ENCODE data around the gene ST6GALNAC1.

ST6GALNAC1 gene

GRCh38 chr17:76674600-76674999, 31.0 kb upstream of the ST6GALNAC1 start:
- DNase-seq (ENCODE audit: low spot score), result no peak

GRCh38 chr17:76673729-76674128, 30.2 kb upstream of the ST6GALNAC1 start:
- DNase-seq (ENCODE audit: low spot score), result no peak

- DNase-seq (ENCODE audit: low spot score), result no peak
Observed at GRCh38 chr17:76672892-76673291, 29.3 kb upstream of the ST6GALNAC1 start.

GRCh38 chr17:76672270-76672851, 28.8 kb upstream of the ST6GALNAC1 start:
- DNase-seq (ENCODE audit: low spot score), result no peak

GRCh38 chr17:76671912-76672262, 28.3 kb upstream of the ST6GALNAC1 start:
- DNase-seq (ENCODE audit: low spot score), result no peak

- DNase-seq (ENCODE audit: low spot score), result peak; percentile 100
Observed at GRCh38 chr17:76671123-76671911, 27.8 kb upstream of the ST6GALNAC1 start.

GRCh38 chr17:76670718-76671122, 27.2 kb upstream of the ST6GALNAC1 start:
- no peak for DNase-seq (ENCODE audit: low spot score)

- DNase-seq (ENCODE audit: low spot score), result no peak
Observed at GRCh38 chr17:76670020-76670717, 26.6 kb upstream of the ST6GALNAC1 start.

- DNase-seq (ENCODE audit: low spot score), result no peak
Observed at GRCh38 chr17:76667786-76668453, 24.4 kb upstream of the ST6GALNAC1 start.

GRCh38 chr17:76667491-76667755, 23.9 kb upstream of the ST6GALNAC1 start:
- no peak for DNase-seq (ENCODE audit: low spot score)

- no peak for DNase-seq (ENCODE audit: low spot score)
Observed at GRCh38 chr17:76660656-76661042, 17.1 kb upstream of the ST6GALNAC1 start.

- no peak for DNase-seq (ENCODE audit: low spot score)
Observed at GRCh38 chr17:76659928-76660655, 16.5 kb upstream of the ST6GALNAC1 start.

- DNase-seq (ENCODE audit: low spot score), result no peak
Observed at GRCh38 chr17:76658242-76658662, 14.7 kb upstream of the ST6GALNAC1 start.

- no peak for DNase-seq (ENCODE audit: low spot score)
Observed at GRCh38 chr17:76657505-76658241, 14.1 kb upstream of the ST6GALNAC1 start.

- no peak for DNase-seq (ENCODE audit: low spot score)
Observed at GRCh38 chr17:76654408-76654807, 10.9 kb upstream of the ST6GALNAC1 start.

- no peak for DNase-seq (ENCODE audit: low spot score)
Observed at GRCh38 chr17:76650504-76650903, 6.9 kb upstream of the ST6GALNAC1 start.

- DNase-seq (ENCODE audit: low spot score), result no peak
Observed at GRCh38 chr17:76646712-76647111, 3.2 kb upstream of the ST6GALNAC1 start.

- no peak for DNase-seq (ENCODE audit: low spot score)
Observed at GRCh38 chr17:76645481-76645880, 1.9 kb upstream of the ST6GALNAC1 start.

GRCh38 chr17:76644995-76645394, 1.4 kb upstream of the ST6GALNAC1 start:
- no peak for DNase-seq (ENCODE audit: low spot score)

- DNase-seq (ENCODE audit: low spot score), result no peak
Observed at GRCh38 chr17:76642994-76643393, 563 bp downstream of the ST6GALNAC1 start.

- DNase-seq (ENCODE audit: low spot score), result no peak
Observed at GRCh38 chr17:76642032-76642561, 1.5 kb downstream of the ST6GALNAC1 start.

All from germinal center (tissue), 1 donor.